SK-N-SH (cell line): ENCODE measurements around the gene SAPCD2. TPM values are rescaled to one million over a fixed set of nuclear protein-coding genes. Genes with fewer than 3 reads are reported as not detected.

Experiments
- CTCF ChIA-PET: fragments of 300-600, 350-600 bp; formaldehyde crosslinking; extraction: SDS; loops from one replicate; lab custom pipeline; 2021; lab: Yijun Ruan, JAX
- POLR2A ChIA-PET: fragments of 350-600 bp; sonication (Branson Sonifier 250); formaldehyde crosslinking; extraction: SDS; loops from one replicate; lab custom pipeline; 2020; ENCODE audit warnings: antibody characterized with exemption, inconsistent platforms; lab: Yijun Ruan, JAX
- DNase-seq: peaks from one replicate; pipeline ENCODE4 v3.0.0; 2012
- H2AFZ ChIP-seq: fragments of 200-600 bp; sonication (generic); 2 replicates; pipeline ENCODE4 v1.8.1; 2016; ENCODE audit warnings: antibody characterized with exemption, mild to moderate bottlenecking, low read depth
- H3F3A ChIP-seq: fragments of 200-600 bp; sonication (generic); replicated peaks from 2 replicates; pipeline ENCODE3; 2016; ENCODE audit warnings: antibody characterized with exemption, mild to moderate bottlenecking; ENCODE audit not compliant: insufficient read depth
- H3K27ac ChIP-seq, 2 experiments: fragments of 200-500 bp in 1 of 2; fragments of 200-600 bp in 1 of 2; sonication (Bioruptor generic) in 1 of 2; sonication (generic), shearing (Covaris generic) in 1 of 2; 2 replicates each; pipeline versions ENCODE4 v1.5.1 to v1.6.1; 2014 to 2016; ENCODE audit warnings: low read depth in 2 of 2, inconsistent platforms in 1 of 2, low read length in 1 of 2, mild to moderate bottlenecking in 1 of 2, mixed read lengths in 1 of 2
- H3K27me3 ChIP-seq: fragments of 200-600 bp; sonication (generic), shearing (Covaris generic); 2 replicates; pipeline ENCODE4 v1.6.1; 2016; ENCODE audit warnings: mixed run types; ENCODE audit not compliant: insufficient read depth
- H3K36me3 ChIP-seq, 2 experiments: fragments of 200-500 bp in 1 of 2; fragments of 200-600 bp in 1 of 2; sonication (Bioruptor generic) in 1 of 2; sonication (generic) in 1 of 2; replicated peaks in 1 of 2; 2 replicates each; pipeline versions ENCODE3 to v1.5.1; 2014 to 2016; ENCODE audit warnings: low read length in 1 of 2, mild to moderate bottlenecking in 1 of 2; ENCODE audit not compliant: insufficient read depth in 2 of 2, control insufficient read depth in 1 of 2
- H3K4me1 ChIP-seq, 2 experiments: fragments of 200-500 bp in 1 of 2; fragments of 200-600 bp in 1 of 2; sonication (Bioruptor generic) in 1 of 2; sonication (generic), shearing (Covaris generic) in 1 of 2; 2 replicates each; pipeline versions ENCODE4 v1.5.1 to v1.6.1; 2014 to 2016; ENCODE audit warnings: low read depth in 1 of 2, low read length in 1 of 2, mixed run types in 1 of 2; ENCODE audit not compliant: insufficient read depth in 2 of 2, control insufficient read depth in 1 of 2
- H3K4me2 ChIP-seq: fragments of 200-600 bp; sonication (generic), shearing (Covaris generic); 2 replicates; pipeline ENCODE4 v1.6.1; 2017; ENCODE audit warnings: mixed run types
- H3K4me3 ChIP-seq, 2 experiments: fragments of 200-500 bp in 1 of 2; fragments of 200-600 bp in 1 of 2; sonication (Bioruptor generic) in 1 of 2; sonication (generic), shearing (Covaris generic) in 1 of 2; 2 replicates each; pipeline versions ENCODE4 v1.5.1 to v1.8.1; 2014 to 2016; ENCODE audit warnings: low read depth in 2 of 2, inconsistent platforms in 1 of 2, low read length in 1 of 2, mild to moderate bottlenecking in 1 of 2, mixed read lengths in 1 of 2, moderate library complexity in 1 of 2
- H3K79me2 ChIP-seq: fragments of 200-600 bp; sonication (generic); 2 replicates; pipeline ENCODE4 v1.8.1; 2017; ENCODE audit warnings: mild to moderate bottlenecking; ENCODE audit not compliant: insufficient read depth
- H3K9ac ChIP-seq: fragments of 200-600 bp; sonication (generic); 2 replicates; pipeline ENCODE4 v1.6.1; 2017; ENCODE audit warnings: mixed run types
- H3K9me2 ChIP-seq: fragments of 200-600 bp; sonication (generic); 2 replicates; pipeline ENCODE4 v1.6.1; 2017; ENCODE audit warnings: mixed run types
- H3K9me3 ChIP-seq: fragments of 200-600 bp; sonication (generic); 2 replicates; pipeline ENCODE4 v1.6.1; 2017; ENCODE audit warnings: mixed run types, mild to moderate bottlenecking, moderate library complexity
- H4K20me1 ChIP-seq: fragments of 200-600 bp; sonication (generic); 2 replicates; pipeline ENCODE4 v1.6.1; 2017; ENCODE audit warnings: mild to moderate bottlenecking, mixed run types; ENCODE audit not compliant: insufficient read depth
- CHD2 ChIP-seq: fragments of 150-350 bp; IDR thresholded peaks from 2 replicates; pipeline ENCODE4 v1.6.1; 2018; ENCODE audit warnings: low read length; ENCODE audit not compliant: partially characterized antibody
- CTCF ChIP-seq: fragments of 200-600 bp; sonication (generic); IDR thresholded peaks from 2 replicates; pipeline ENCODE4 v1.6.1; 2017; ENCODE audit warnings: antibody characterized with exemption, mild to moderate bottlenecking, moderate library complexity
- EP300 ChIP-seq, 2 experiments: IDR thresholded peaks; 2 replicates each; pipeline versions ENCODE4 v1.4.0 to v1.6.1; 2012; ENCODE audit warnings: borderline replicate concordance in 1 of 2, low read depth in 1 of 2, low read length in 1 of 2
- FOXJ3 ChIP-seq: sonication (generic); formaldehyde crosslinking; IDR thresholded peaks from 2 replicates; pipeline ENCODE4 v1.5.1; 2020; ENCODE audit warnings: mild to moderate bottlenecking, missing genetic modification reagents
- IRF3 ChIP-seq: fragments of 150-350 bp; IDR thresholded peaks from 2 replicates; pipeline ENCODE4 v1.6.1; 2016; ENCODE audit warnings: mild to moderate bottlenecking, low read depth, low read length
- JUND ChIP-seq: IDR thresholded peaks from 2 replicates; pipeline ENCODE4 v1.4.0; 2012
- MXI1 ChIP-seq: IDR thresholded peaks from 2 replicates; pipeline ENCODE4 v1.6.1; 2012; ENCODE audit warnings: mild to moderate bottlenecking, low read depth, low read length, improper control_type of control experiment
- NRF1 ChIP-seq: IDR thresholded peaks from 2 replicates; pipeline ENCODE4 v1.6.1; 2012; ENCODE audit warnings: low read depth, mild to moderate bottlenecking, low read length
- REST ChIP-seq: IDR thresholded peaks from 2 replicates; pipeline ENCODE4 v1.6.1; 2012; ENCODE audit warnings: mild to moderate bottlenecking, low read depth, low read length, moderate library complexity
- RXRA ChIP-seq: IDR thresholded peaks from 2 replicates; pipeline ENCODE4 v1.4.0; 2012; ENCODE audit warnings: low read depth, mild to moderate bottlenecking, borderline replicate concordance
- SIN3A ChIP-seq: IDR thresholded peaks from 2 replicates; pipeline ENCODE4 v1.6.1; 2012; ENCODE audit warnings: low read depth, mild to moderate bottlenecking, low read length, moderate library complexity, borderline replicate concordance
- TAF1 ChIP-seq: IDR thresholded peaks from 2 replicates; pipeline ENCODE4 v1.6.1; 2012; ENCODE audit warnings: low read depth, mild to moderate bottlenecking, low read length, moderate library complexity, borderline replicate concordance
- ZBTB33 ChIP-seq: IDR thresholded peaks from 2 replicates; pipeline ENCODE4 v1.4.0; 2012; ENCODE audit warnings: low read depth, borderline replicate concordance
- WGBS: methylation state at CpG from one replicate; pipeline ENCODE4 v1.1.6; 2017; ENCODE audit warnings: low lambda C conversion rate; 5-methylcytosine and 5-hydroxymethylcytosine counted together
- polyA plus RNA-seq, 3 experiments: library from polyadenylated mRNA; depleted of rRNA; stranded (reverse); fragments of >200 nt; gene quantifications; 2 replicates each; pipeline ENCODE4 v1.2.3, GENCODE V29; 2012

Gene SAPCD2
- polyA plus RNA-seq, 1 of the 3 experiments (the other 2 are of a cell fraction) = 6.0 TPM

GRCh38 chr9:137109250-137110146, 39.1 kb upstream of the SAPCD2 start:
- no peak overlapping the region for H3K4me3 ChIP-seq
- no peak overlapping the region for H3K27ac ChIP-seq
- 84% methylated on average over 11 of the region's 34 CpGs for WGBS
- no peaks in the 10 kb centered on the region for H4K20me1 ChIP-seq
- TF ChIP-seq REST (no peak), JUND (no peak), CHD2 (no peak), FOXJ3 (CRISPR knock-in tag) (no peak), IRF3 (no peak), TAF1 (no peak), SIN3A (no peak), ZBTB33 (no peak), CTCF (no peak), MXI1 (no peak), NRF1 (no peak), EP300 (IDR thresholded peaks at IDR 0.05; ENCODE audit: borderline replicate concordance in 1 of 2, low read depth in 1 of 2, low read length in 1 of 2) (no peak), RXRA (no peak)
- TF ChIP-seq, all 33 proteins: peak for 0
- Histone ChIP-seq H3K9ac (no peak overlapping the region), H3K36me3 (peaks cover 0 to 65% of the 10 kb centered on the region in 2 experiments), H3K9me2 (no peaks in the 10 kb centered on the region), H3K9me3 (no peaks in the 10 kb centered on the region), H3K4me1 (peaks cover 0 to 3% of the 10 kb centered on the region in 2 experiments; a peak in 1 of 4 replicates), H3F3A (no peaks in the 10 kb centered on the region), H3K4me2 (no peak overlapping the region), H3K27me3 (no peaks in the 10 kb centered on the region), H2AFZ (no peak overlapping the region), H3K79me2 (no peaks in the 10 kb centered on the region)
- ChIA-PET CTCF (interaction anchor here (0.6 to 2.9 kb wide), 2 partner anchors 63 to 118 kb away, joined by 3 to 11 read pairs; partner anchors contain the start of genes NPDC1 and RNF224), POLR2A (no interaction called here)
- DNase-seq = no peak
